IPS-18c (cell line): ENCODE measurements around the gene CTBP2.

Experiments
- H3K4me3 ChIP-seq: 2 replicates; pipeline ENCODE4 v1.7.0; 2013; ENCODE audit warnings: low read depth, mild to moderate bottlenecking, low read length, moderate library complexity; ENCODE audit not compliant: insufficient read depth
- H3K9me3 ChIP-seq: one replicate; pipeline ENCODE4 v1.6.1; 2013; ENCODE audit warnings: mild to moderate bottlenecking, low read length, moderate library complexity; ENCODE audit not compliant: control insufficient read depth, insufficient read depth

Gene CTBP2

DNA sequence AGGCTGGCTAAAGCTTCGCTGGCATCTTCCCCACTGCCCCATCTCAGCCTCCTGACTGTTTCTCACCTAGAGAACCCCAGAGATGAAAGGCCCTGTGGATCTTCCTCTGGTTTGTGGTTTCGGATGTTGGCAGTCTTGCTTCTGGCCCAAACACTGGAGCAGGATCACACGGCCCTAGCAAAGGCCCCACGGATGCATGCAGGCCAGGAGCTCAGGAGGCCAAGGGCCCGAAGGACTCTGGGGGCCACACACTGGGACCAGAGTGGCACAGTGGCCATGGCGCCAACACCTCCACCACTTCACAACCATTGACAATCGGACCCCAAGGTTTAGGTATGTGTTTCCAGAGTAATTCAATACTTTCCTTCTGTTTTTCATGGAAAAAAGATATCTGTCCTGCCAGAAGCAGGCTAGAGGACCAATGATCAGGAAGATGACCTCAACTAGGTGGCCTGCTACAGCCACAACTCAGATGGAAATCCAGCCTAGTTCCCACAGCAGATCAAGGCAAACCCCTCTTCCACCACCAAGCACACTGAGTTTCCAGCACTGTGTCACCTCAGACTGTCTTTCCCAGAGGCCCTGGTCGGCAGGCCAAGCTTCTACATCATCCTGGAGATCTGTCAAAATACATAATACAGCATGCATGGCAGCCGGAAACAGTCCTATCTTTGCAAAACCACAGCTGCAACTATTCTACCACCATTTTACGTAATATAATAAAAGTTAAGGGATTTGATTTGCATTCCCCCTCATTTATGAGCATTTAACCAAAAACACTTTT, 53.0 kb downstream of the CTBP2 start:
- Histone ChIP-seq H3K4me3 (no peak overlapping the region), H3K9me3 (no peaks in the 10 kb centered on the region)

DNA sequence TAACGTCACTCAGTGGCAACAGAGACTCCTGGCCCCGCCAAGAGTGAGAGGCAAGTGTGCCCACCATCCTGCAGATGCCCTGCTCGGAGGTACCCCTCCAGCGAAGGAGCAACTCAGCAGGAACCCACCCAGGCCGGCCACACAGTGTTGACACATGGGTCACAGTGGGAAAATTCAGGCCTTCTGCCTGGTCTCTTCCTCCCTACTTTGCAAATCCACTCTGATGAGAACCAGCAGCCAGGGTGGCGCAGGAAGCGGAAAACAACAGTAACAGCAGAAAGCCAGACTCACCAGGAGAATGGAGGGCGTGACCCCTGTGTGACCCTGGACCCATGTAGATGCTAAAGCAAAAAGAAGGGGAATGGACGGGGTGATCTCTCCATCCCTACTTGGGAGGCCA, 53.8 kb downstream of the CTBP2 start:
- H3K9me3 ChIP-seq, result no peaks in the 10 kb centered on the region

GRCh38 chr10:125105706-125106255, 54.6 kb downstream of the CTBP2 start:
- Histone ChIP-seq H3K4me3 (no peak overlapping the region), H3K9me3 (no peaks in the 10 kb centered on the region)

More for the DNA sequence above, 53.8 kb downstream of the CTBP2 start:
- H3K4me3 ChIP-seq, result no peak overlapping the region

- Histone ChIP-seq H3K9me3 (no peaks in the 10 kb centered on the region), H3K4me3 (no peak overlapping the region)
Measured at GRCh38 chr10:125105155-125105554, 55.2 kb downstream of the CTBP2 start.

DNA sequence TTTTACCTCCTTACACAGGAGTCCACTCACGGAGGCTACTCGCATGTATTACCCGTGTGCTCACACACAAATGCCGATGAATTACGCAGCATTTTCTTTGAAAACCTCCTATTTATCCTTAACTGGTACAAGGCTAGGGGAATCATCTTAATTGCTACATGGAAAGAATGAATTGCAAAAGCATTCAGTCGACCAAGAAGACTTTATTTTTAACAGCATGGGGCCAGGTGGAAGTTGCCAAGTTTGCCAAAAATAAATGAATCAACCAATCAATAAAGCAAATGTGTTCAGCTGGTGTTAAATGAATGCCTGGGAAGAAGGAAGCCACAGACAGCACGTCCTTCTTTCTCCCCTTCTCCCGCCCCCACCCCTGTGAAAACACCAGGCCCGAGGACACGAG, 55.8 kb downstream of the CTBP2 start:
- no peak overlapping the region for H3K4me3 ChIP-seq
- H3K9me3 ChIP-seq, result no peaks in the 10 kb centered on the region

DNA sequence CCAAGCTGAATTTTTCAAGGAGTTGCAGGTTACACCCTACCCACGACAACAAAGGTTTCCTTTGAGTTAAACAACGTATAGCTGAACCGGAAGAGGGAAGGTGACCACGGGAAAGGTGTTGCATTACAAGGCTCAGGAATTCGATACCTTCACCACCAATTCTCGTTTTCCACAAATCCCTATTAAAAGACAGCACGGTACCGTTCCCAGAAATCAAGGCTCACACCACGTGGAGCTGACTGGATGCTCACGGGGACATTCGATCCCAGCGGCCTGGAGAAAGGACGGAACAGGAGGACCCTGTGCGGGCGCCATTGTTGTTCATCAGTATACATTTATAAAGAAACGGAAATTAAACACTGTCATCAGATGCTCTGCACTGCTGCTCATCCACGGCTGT, 56.4 kb downstream of the CTBP2 start:
- Histone ChIP-seq H3K4me3 (no peak overlapping the region), H3K9me3 (no peaks in the 10 kb centered on the region)

- no peaks in the 10 kb centered on the region for H3K9me3 ChIP-seq
- H3K4me3 ChIP-seq, result no peak overlapping the region
Measured at GRCh38 chr10:125103466-125103865, 56.9 kb downstream of the CTBP2 start.

- Histone ChIP-seq H3K9me3 (no peaks in the 10 kb centered on the region), H3K4me3 (no peak overlapping the region)
Measured at GRCh38 chr10:125102821-125103220, 57.5 kb downstream of the CTBP2 start.

- H3K4me3 ChIP-seq, result no peak overlapping the region
- no peaks in the 10 kb centered on the region for H3K9me3 ChIP-seq
Measured at GRCh38 chr10:125102246-125102645, 58.1 kb downstream of the CTBP2 start.

GRCh38 chr10:125101581-125101980, 58.8 kb downstream of the CTBP2 start:
- no peaks in the 10 kb centered on the region for H3K9me3 ChIP-seq
- H3K4me3 ChIP-seq, result no peak overlapping the region

GRCh38 chr10:125101049-125101448, 59.3 kb downstream of the CTBP2 start:
- Histone ChIP-seq H3K4me3 (no peak overlapping the region), H3K9me3 (no peaks in the 10 kb centered on the region)

DNA sequence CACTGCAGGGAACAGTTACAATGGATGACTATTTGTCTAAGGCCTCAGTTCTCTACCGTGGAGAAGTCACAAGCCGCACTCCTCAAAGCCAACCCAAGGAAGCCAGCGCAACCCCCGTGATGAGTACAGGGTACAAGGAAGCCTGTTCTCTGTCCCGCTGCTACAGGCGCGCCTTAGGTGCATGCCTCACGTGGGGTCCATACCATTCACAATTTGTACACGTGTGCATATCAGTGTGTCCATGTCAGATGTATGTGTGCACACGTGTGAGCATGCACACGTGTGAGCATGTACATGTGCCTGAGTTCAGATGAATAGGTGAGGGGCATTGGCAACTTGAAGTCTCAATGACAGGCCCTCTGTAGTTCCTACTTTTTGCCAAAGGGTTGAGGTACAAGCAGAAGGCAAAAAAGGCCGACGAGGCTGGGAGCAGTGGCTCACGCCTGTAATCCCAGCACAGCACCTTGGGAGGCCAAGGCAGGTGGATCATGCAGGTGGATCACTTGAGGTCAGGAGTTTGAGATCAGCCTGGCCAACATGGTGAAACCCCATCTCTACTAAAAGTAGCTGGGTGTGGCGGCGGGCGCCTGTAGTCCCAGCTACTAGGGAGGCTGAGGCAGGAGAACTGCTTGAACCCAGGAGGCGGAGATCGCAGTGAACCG, 62.8 kb downstream of the CTBP2 start:
- H3K9me3 ChIP-seq, result no peaks in the 10 kb centered on the region

DNA sequence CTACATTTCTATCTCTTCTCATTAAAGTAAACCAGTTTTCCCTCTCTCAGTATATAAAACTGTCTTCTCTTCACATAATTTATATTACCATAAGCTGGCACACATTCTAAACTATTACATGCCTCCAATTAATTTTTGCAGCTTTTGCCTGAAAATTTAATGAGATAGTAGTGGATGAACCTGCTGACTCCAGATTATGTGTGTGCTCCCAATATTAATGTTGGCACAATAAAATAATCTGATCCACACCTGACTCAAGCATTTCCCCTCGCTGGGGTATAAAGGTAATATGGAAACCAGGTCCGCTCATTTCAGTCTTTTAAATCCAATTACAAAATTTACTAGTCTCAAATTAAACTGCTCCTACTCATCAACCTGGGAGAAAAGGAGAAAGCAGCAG, 63.4 kb downstream of the CTBP2 start:
- H3K9me3 ChIP-seq, result no peaks in the 10 kb centered on the region
- no peak overlapping the region for H3K4me3 ChIP-seq

More for the DNA sequence above, 62.8 kb downstream of the CTBP2 start:
- no peak overlapping the region for H3K4me3 ChIP-seq

GRCh38 chr10:125096371-125096770, 64.0 kb downstream of the CTBP2 start:
- Histone ChIP-seq H3K4me3 (no peak overlapping the region), H3K9me3 (no peaks in the 10 kb centered on the region)

DNA sequence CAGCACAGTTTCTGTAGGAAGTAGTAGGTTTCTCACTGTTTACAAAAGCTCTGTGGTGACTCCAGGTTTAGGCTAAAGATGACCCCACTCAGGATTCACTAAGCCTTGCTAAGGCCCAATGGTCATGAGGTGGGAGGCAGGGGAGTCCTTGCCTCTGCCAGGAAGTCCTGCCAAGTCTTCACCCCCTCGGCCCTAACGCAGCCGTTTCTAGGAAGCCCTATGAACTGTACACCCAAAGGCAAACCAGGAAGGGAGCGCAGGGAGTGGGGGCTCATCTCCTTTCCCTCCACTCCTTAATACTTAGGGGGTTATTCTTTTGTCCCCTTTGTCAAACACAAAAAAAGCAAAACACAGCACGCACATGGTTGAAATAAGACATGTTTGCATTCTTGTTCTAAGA, 64.6 kb downstream of the CTBP2 start:
- Histone ChIP-seq H3K4me3 (no peak overlapping the region), H3K9me3 (no peaks in the 10 kb centered on the region)

DNA sequence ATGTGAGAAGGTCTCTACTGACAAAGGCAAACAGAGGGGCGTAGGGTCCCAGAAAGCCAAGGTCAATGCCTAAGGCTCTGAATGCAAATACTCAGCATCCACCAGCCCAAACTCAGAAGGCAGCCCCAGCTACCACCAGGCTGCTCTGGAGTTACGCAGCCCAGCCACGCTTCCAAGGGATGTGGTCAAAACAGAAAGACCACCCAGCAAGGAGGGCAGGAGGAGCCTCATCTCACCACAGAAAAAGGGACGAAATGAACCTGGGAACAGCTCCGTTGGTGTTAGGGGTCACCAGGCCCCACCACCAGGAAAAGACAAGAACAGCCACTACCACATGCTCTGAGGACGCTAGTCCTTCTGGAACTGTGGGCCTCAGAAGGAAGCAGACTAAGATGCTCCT, 65.1 kb downstream of the CTBP2 start:
- H3K9me3 ChIP-seq, result no peaks in the 10 kb centered on the region
- no peak overlapping the region for H3K4me3 ChIP-seq

DNA sequence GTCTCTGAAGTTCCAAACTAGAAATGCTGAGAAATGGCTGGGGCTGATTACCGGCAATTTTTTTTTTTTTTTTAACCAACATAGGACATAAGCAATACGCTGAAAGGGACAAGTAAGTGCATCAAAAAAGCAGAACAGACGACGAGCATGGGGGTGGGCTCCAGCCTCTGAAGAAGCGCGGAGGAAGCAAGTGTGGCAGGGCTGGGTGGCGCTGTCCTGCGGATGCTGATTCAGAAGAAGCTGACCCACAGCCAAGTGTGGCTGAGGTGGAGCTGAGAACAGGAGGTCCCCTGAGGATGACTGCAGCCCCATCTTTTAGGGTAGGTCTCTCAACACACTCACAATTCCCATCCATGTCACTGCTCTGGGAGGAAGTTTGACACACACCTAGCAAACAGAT, 65.6 kb downstream of the CTBP2 start:
- no peaks in the 10 kb centered on the region for H3K9me3 ChIP-seq
- H3K4me3 ChIP-seq, result no peak overlapping the region

DNA sequence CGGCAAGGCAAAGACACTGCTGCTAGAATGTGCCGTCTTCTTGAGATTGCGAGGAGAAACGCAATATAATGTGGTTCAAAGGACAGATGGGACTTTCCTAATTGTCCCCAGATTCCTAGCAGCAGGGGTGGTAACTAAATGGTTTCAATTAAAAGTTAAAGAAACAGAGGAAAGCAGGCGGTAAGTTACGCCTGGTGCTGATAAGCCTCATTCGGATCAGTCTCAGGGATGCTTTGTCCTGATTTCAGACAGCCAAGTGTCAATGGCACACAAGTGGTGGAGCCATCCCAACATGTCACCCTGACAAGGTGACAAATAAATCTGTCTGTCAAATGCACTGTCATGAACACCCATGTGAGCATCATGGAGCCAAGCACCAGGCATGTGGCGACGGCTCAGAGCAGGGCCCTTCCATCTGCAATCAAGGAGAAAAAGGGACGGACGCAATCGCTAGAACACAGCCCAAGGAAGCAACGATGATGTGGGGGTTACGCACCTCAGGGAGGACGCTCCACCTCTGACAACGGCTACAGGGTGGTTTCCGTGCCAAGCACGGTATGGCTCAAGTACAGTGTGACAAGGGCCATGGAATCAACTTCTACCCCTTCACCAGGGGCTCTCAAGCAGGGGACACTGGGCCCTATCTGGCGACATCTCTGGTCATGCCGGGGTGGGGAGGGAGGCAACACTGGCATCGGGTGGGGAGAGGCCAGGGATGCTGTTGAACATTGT, 66.2 kb downstream of the CTBP2 start:
- no peaks in the 10 kb centered on the region for H3K9me3 ChIP-seq
- H3K4me3 ChIP-seq, result no peak overlapping the region
